ENCODE measurements around the gene ANKRD28.

- TF ChIP-seq POLR2AphosphoS5 (IDR thresholded peaks at IDR 0.05; ENCODE audit: borderline replicate concordance, low read depth, low read length) (no peak), EZH2 (IDR thresholded peaks at IDR 0.05) (no peak), FOXP2 (optimal IDR thresholded peaks at IDR 0.05; ENCODE audit: control extremely low read depth, extremely low read length, insufficient read depth) (no peak)
These were observed 124.2 kb downstream of the ANKRD28 start for GRCh38 chr3:15673536-15673935.

Data from SK-N-MC (cell line).